Esophagus mucosa (tissue), 1 donor: ENCODE measurements around the gene MRPS16. TPM values are rescaled to one million over a fixed set of nuclear protein-coding genes. Genes with fewer than 3 reads are reported as not detected.

Experiments used
- total RNA-seq: library from RNA; stranded (reverse); gene quantifications from one replicate; pipeline ENCODE4 v1.2.4, GENCODE V29; 2023
- donor health status: DM: yes; HTN: yes; CAD: no.

Gene MRPS16
- total RNA-seq, 1 donor from 2014 or later: 92.7 TPM

Other genes starting within 250 kb of the MRPS16 start
- gene P4HA1, start 155.8 kb downstream of the MRPS16 start, total RNA-seq: 7.8 TPM
- 1.0 TPM for gene NUDT13, start 142.2 kb downstream of the MRPS16 start, total RNA-seq
- 20.0 TPM for gene ECD, start 84.6 kb downstream of the MRPS16 start, total RNA-seq
- gene FAM149B1, start 84.5 kb downstream of the MRPS16 start, total RNA-seq: 14.4 TPM
- 19.3 TPM for gene DNAJC9, start 5.4 kb downstream of the MRPS16 start, total RNA-seq
- gene CFAP70, start 106.2 kb upstream of the MRPS16 start, total RNA-seq: 0.40 TPM
- 117 TPM for gene ANXA7, start 161.4 kb upstream of the MRPS16 start, total RNA-seq
- gene MSS51, start 180.9 kb upstream of the MRPS16 start, total RNA-seq: 1.2 TPM
- gene PPP3CB, start 243.4 kb upstream of the MRPS16 start, total RNA-seq: 19.2 TPM